WTC11 (cell line): ENCODE data around the gene BRMS1L. TPM values are rescaled to one million over a fixed set of nuclear protein-coding genes. Genes with fewer than 3 reads are reported as not detected.

ENCODE experiments used
- ATAC-seq: fragments of 200-7000 bp; cut with Tn5 transposase; 2 replicates; pipeline ENCODE4 v1.10.0; 2021; ENCODE audit warnings: mild to moderate bottlenecking, moderate library complexity
- CTCF ChIA-PET: fragments of 300-600 bp; sonication (Branson Sonifier 250); formaldehyde crosslinking; loops from one replicate; lab custom pipeline; 2021; ENCODE audit warnings: antibody characterized with exemption; lab: Charles Lee
- POLR2A ChIA-PET: fragments of 350-600 bp; sonication (Branson Sonifier 250); formaldehyde crosslinking; loops from one replicate; lab custom pipeline; 2021; ENCODE audit warnings: antibody characterized with exemption; lab: Charles Lee
- DNase-seq: peaks from one replicate; pipeline ENCODE4 v3.0.0; 2021; ENCODE audit warnings: low spot score
- H3K27ac Mint-ChIP-seq: 2 replicates; pipeline ENCODE4 v1.8.0; 2021; ENCODE audit warnings: mixed read lengths
- H3K27me3 Mint-ChIP-seq: 2 replicates; pipeline ENCODE4 v1.8.0; 2021; ENCODE audit warnings: low read depth, mild to moderate bottlenecking, moderate library complexity, mixed read lengths
- H3K36me3 Mint-ChIP-seq: 2 replicates; pipeline ENCODE4 v1.8.0; 2021; ENCODE audit warnings: mixed read lengths
- H3K4me1 Mint-ChIP-seq: 2 replicates; pipeline ENCODE4 v1.8.0; 2022; ENCODE audit warnings: mixed read lengths
- H3K4me3 Mint-ChIP-seq: 2 replicates; pipeline ENCODE4 v1.8.0; 2021; ENCODE audit warnings: mild to moderate bottlenecking, moderate library complexity, mixed read lengths
- H3K9me3 Mint-ChIP-seq: 2 replicates; pipeline ENCODE4 v1.8.0; 2021; ENCODE audit warnings: mixed read lengths
- AFF4 ChIP-seq: sonication (generic); formaldehyde crosslinking; IDR thresholded peaks from 2 replicates; pipeline ENCODE4 v1.8.1; 2023; ENCODE audit warnings: mild to moderate bottlenecking, missing genetic modification reagents, borderline replicate concordance
- ATF6 ChIP-seq: sonication (generic); formaldehyde crosslinking; IDR thresholded peaks from 2 replicates; pipeline ENCODE4 v1.8.1; 2023; ENCODE audit warnings: mild to moderate bottlenecking, missing genetic modification reagents
- CBFB ChIP-seq: sonication (generic); formaldehyde crosslinking; IDR thresholded peaks from 2 replicates; pipeline ENCODE4 v1.8.1; 2022; ENCODE audit warnings: mild to moderate bottlenecking, low read depth, missing genetic modification reagents
- FOXJ3 ChIP-seq: sonication (generic); formaldehyde crosslinking; IDR thresholded peaks from 2 replicates; pipeline ENCODE4 v1.9.0; 2021; ENCODE audit warnings: missing genetic modification reagents, mild to moderate bottlenecking, borderline replicate concordance
- JAZF1 ChIP-seq: fragments of 250-450 bp; sonication (Bioruptor Pico); IDR thresholded peaks from 2 replicates; pipeline ENCODE4 v1.9.0; 2021; ENCODE audit warnings: moderate library complexity, mild to moderate bottlenecking, inconsistent platforms
- KAT7 ChIP-seq: sonication (generic); formaldehyde crosslinking; IDR thresholded peaks from 2 replicates; pipeline ENCODE4 v1.8.1; 2023; ENCODE audit warnings: missing genetic modification reagents, mild to moderate bottlenecking, borderline replicate concordance
- MXD4 ChIP-seq: fragments of 250-450 bp; sonication (Bioruptor Pico); IDR thresholded peaks from 2 replicates; pipeline ENCODE4 v1.8.0; 2021; ENCODE audit warnings: mild to moderate bottlenecking, moderate library complexity, borderline replicate concordance
- NFYB ChIP-seq: sonication (generic); formaldehyde crosslinking; conservative IDR thresholded peaks from 2 replicates; pipeline ENCODE4 v1.8.0; 2022; ENCODE audit warnings: low read depth, missing genetic modification reagents
- OVOL2 ChIP-seq: fragments of 250-450 bp; sonication (Bioruptor Pico); IDR thresholded peaks from 2 replicates; pipeline ENCODE4 v1.9.0; 2021; ENCODE audit warnings: mild to moderate bottlenecking, borderline replicate concordance
- STAT6 ChIP-seq: sonication (generic); formaldehyde crosslinking; conservative IDR thresholded peaks from 2 replicates; pipeline ENCODE4 v1.8.1; 2023; ENCODE audit warnings: mild to moderate bottlenecking, low read depth, missing genetic modification reagents, moderate library complexity
- TEAD4 ChIP-seq: sonication (generic); formaldehyde crosslinking; IDR thresholded peaks from 2 replicates; pipeline ENCODE4 v1.8.0; 2022; ENCODE audit warnings: mild to moderate bottlenecking, missing genetic modification reagents
- ZBTB43 ChIP-seq: sonication (generic); formaldehyde crosslinking; IDR thresholded peaks from 2 replicates; pipeline ENCODE4 v1.8.1; 2023; ENCODE audit warnings: mild to moderate bottlenecking, missing genetic modification reagents
- ZNF138 ChIP-seq: sonication (generic); formaldehyde crosslinking; conservative IDR thresholded peaks from 2 replicates; pipeline ENCODE4 v1.8.1; 2022; ENCODE audit warnings: mild to moderate bottlenecking, moderate library complexity, missing genetic modification reagents
- ZNF232 ChIP-seq: sonication (generic); formaldehyde crosslinking; IDR thresholded peaks from 2 replicates; pipeline ENCODE4 v1.8.0; 2022; ENCODE audit warnings: mild to moderate bottlenecking, missing genetic modification reagents
- ZNF263 ChIP-seq: sonication (generic); formaldehyde crosslinking; IDR thresholded peaks from 2 replicates; pipeline ENCODE4 v1.8.1; 2022; ENCODE audit warnings: low read depth, mild to moderate bottlenecking, moderate library complexity, missing genetic modification reagents
- ZNF317 ChIP-seq: sonication (generic); formaldehyde crosslinking; IDR thresholded peaks from 2 replicates; pipeline ENCODE4 v1.8.1; 2023; ENCODE audit warnings: low read depth, mild to moderate bottlenecking, moderate library complexity, missing genetic modification reagents, borderline replicate concordance
- ZNF396 ChIP-seq: fragments of 250-450 bp; sonication (Bioruptor Pico); IDR thresholded peaks from 2 replicates; pipeline ENCODE4 v1.8.0; 2021; ENCODE audit warnings: mild to moderate bottlenecking, moderate library complexity, borderline replicate concordance
- ZNF423 ChIP-seq: fragments of 250-450 bp; sonication (Bioruptor Pico); IDR thresholded peaks from 2 replicates; pipeline ENCODE4 v2.1.2; 2022; ENCODE audit warnings: mild to moderate bottlenecking, moderate library complexity
- ZNF425 ChIP-seq: fragments of 250-450 bp; sonication (Bioruptor Pico); conservative IDR thresholded peaks from 2 replicates; pipeline ENCODE4 v1.9.0; 2021; ENCODE audit warnings: mild to moderate bottlenecking
- total RNA-seq: library from RNA; stranded (reverse); gene quantifications from 3 replicates; pipeline ENCODE4 v1.2.3, GENCODE V29; 2021

Gene BRMS1L
- total RNA-seq, 1 experiment from 2014 or later = 12.1 TPM

- Mint-ChIP-seq H3K27me3 (no peaks in the 10 kb centered on the region), H3K4me3 (no peak overlapping the region), H3K36me3 (no peaks in the 10 kb centered on the region), H3K9me3 (no peaks in the 10 kb centered on the region), H3K27ac (peak overlapping the region; percentile 0)
- POLR2A ChIA-PET = interaction anchor here (0.6 to 0.7 kb wide), 2 partner anchors 10 to 598 kb away, joined by 3 read pairs; no protein-coding TSS in a partner anchor
- TF ChIP-seq CBFB (CRISPR knock-in tag) (no peak), OVOL2 (no peak), ZNF423 (CRISPR knock-in tag) (no peak), FOXJ3 (CRISPR knock-in tag) (no peak), AFF4 (CRISPR knock-in tag) (no peak), ZNF138 (CRISPR knock-in tag) (no peak), ZBTB43 (CRISPR knock-in tag) (no peak), STAT6 (CRISPR knock-in tag) (no peak), ZNF425 (CRISPR knock-in tag) (no peak), ZNF232 (CRISPR knock-in tag) (no peak), ZNF263 (no peak)
- TF ChIP-seq, all 79 proteins: peak for 0
- no peak for ATAC-seq
- H3K4me1 Mint-ChIP-seq = no peaks in the 10 kb centered on the region
- no peak for DNase-seq
- CTCF ChIA-PET = no interaction called here
These were observed 39.3 kb upstream of the BRMS1L start for GRCh38 chr14:35786856-35787255.

- H3K36me3 Mint-ChIP-seq = no peaks in the 10 kb centered on the region
- H3K4me1 Mint-ChIP-seq = no peaks in the 10 kb centered on the region
- no peak overlapping the region for H3K4me3 Mint-ChIP-seq
- DNase-seq (no peak), ATAC-seq (no peak)
- H3K27me3 Mint-ChIP-seq = no peaks in the 10 kb centered on the region
- CTCF ChIA-PET = no interaction called here
- POLR2A ChIA-PET = no interaction called here
- H3K9me3 Mint-ChIP-seq = no peaks in the 10 kb centered on the region
- TF ChIP-seq JAZF1 (CRISPR knock-in tag) (no peak), TEAD4 (CRISPR knock-in tag) (no peak), KAT7 (CRISPR knock-in tag) (no peak), NFYB (CRISPR knock-in tag) (no peak), ZNF396 (no peak), ZNF317 (CRISPR knock-in tag) (no peak), ATF6 (CRISPR knock-in tag) (no peak), MXD4 (CRISPR knock-in tag) (no peak)
- 0 out of 2 replicates have a peak overlapping the region, but pooled peaks have one; percentile 42 for H3K27ac Mint-ChIP-seq
These were observed 36.5 kb upstream of the BRMS1L start for GRCh38 chr14:35789651-35790050.
